Left lung (tissue), 10 donors: Measurements from ENCODE around the gene TNS2. TPM values are rescaled to one million over a fixed set of nuclear protein-coding genes. Genes with fewer than 3 reads are reported as not detected.
A peak's percentile ranks its signal among the peaks of the same experiment; 100 is the strongest.
"Not testable (repeated sequence)": the region's sequence is repeated elsewhere in the genome, so short reads cannot be mapped to it uniquely, and the experiment has no call there.

Experiments used
- ATAC-seq: fragments of 200-7000 bp; cut with Tn5 transposase; one replicate; pipeline ENCODE4 v1.9.1; 2020; ENCODE audit warnings: moderate library complexity
- DNase-seq, 4 donors: peaks; one replicate each; pipeline ENCODE4 v3.0.0-alpha.2; 2013 to 2020
- H3K27ac ChIP-seq, 2 donors: fragments of 200-600 bp; sonication (generic) in 1 of 2; one replicate each; pipeline versions ENCODE4 v1.5.0 to v1.8.0; 2020 to 2021
- H3K27me3 ChIP-seq, 2 donors: fragments of 200-600 bp; sonication (generic) in 1 of 2; one replicate each; pipeline versions ENCODE4 v1.5.0 to v1.8.0; 2020 to 2021
- H3K36me3 ChIP-seq, 2 donors: fragments of 200-600 bp; sonication (generic) in 1 of 2; one replicate each; pipeline versions ENCODE4 v1.5.0 to v1.8.0; 2020 to 2021
- H3K4me1 ChIP-seq, 2 donors: fragments of 200-600 bp; one replicate each; pipeline ENCODE4 v1.8.0; 2021
- H3K4me3 ChIP-seq, 2 donors: fragments of 200-600 bp; sonication (generic) in 1 of 2; one replicate each; pipeline versions ENCODE4 v1.5.0 to v1.8.0; 2020 to 2021; ENCODE audit warnings: mild to moderate bottlenecking in 1 of 2
- H3K9me3 ChIP-seq, 2 donors: fragments of 200-600 bp; sonication (generic) in 1 of 2; one replicate each; pipeline versions ENCODE4 v1.5.0 to v1.8.0; 2020 to 2021
- intact Hi-C, 2 donors: fragments of 100-400 bp; cut with DNase I; formaldehyde crosslinking; loops; one replicate each; pipeline versions ENCODE4 v1.11.2 to v1.14.2; 2022
- polyA plus RNA-seq, 6 donors: library from polyadenylated mRNA; unstranded; fragments of 120-200 nt; gene quantifications; one replicate each; pipeline ENCODE4 v1.2.1, GENCODE V29; 2013; ENCODE audit not compliant: insufficient read length in 6 of 6
- total RNA-seq, 2 donors: library from RNA; stranded (reverse); fragmentation: NEBNext Ultra II Directional; extraction: Animal tissue kit (Norgen Biotek cat#: 25700); gene quantifications; one replicate each; pipeline ENCODE4 v1.2.1, GENCODE V29; 2021
- TF ChIP-seq, protein P1 (sequence below), 2 donors: fragments of 200-600 bp; sonication (generic) in 1 of 2; IDR thresholded peaks; one replicate each; pipeline versions ENCODE4 v1.5.0 to v1.8.0; 2021; ENCODE audit warnings: antibody characterized with exemption in 2 of 2
- donor health status: DM: no; HTN: yes; CAD: no.
- donor health status: DM: no; HTN: no; CAD: no.

The TNS2 gene
- total and polyA plus RNA-seq, 8 donors, result 101 to 164 (median 117) TPM

DNA sequence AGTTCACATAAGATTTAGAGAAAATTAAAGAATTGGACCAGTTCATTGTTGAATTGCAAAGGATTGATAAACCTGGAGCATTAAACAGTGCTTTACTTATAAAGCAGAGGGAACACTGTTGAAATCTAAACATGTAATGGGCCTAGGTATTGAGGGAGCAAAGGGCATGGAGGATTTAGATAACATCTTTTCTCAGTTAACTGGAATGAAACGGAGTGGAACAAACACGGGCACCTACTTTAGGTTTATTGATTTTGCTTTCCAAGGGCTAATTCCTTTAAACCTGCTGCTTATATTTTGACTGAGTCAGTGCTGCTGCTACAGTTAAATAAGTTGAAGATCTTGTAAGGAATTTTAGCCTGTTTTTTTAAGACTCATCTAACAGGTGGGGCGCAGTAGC, 38.0 kb upstream of the TNS2 start:
- no peak overlapping the region for H3K4me3 ChIP-seq
- peaks cover 0 to 49% of the 10 kb centered on the region in 2 donors for H3K36me3 ChIP-seq
- H3K27ac ChIP-seq, result no peak overlapping the region
- no peaks in the 10 kb centered on the region for H3K9me3 ChIP-seq
- no peak for DNase-seq
- H3K4me1 ChIP-seq, result peaks cover 16 to 54% of the 10 kb centered on the region in 2 donors
- ATAC-seq, result no peak
- no peaks in the 10 kb centered on the region for H3K27me3 ChIP-seq
- intact Hi-C loops, result no loop called here
- TF ChIP-seq, protein P1, sequence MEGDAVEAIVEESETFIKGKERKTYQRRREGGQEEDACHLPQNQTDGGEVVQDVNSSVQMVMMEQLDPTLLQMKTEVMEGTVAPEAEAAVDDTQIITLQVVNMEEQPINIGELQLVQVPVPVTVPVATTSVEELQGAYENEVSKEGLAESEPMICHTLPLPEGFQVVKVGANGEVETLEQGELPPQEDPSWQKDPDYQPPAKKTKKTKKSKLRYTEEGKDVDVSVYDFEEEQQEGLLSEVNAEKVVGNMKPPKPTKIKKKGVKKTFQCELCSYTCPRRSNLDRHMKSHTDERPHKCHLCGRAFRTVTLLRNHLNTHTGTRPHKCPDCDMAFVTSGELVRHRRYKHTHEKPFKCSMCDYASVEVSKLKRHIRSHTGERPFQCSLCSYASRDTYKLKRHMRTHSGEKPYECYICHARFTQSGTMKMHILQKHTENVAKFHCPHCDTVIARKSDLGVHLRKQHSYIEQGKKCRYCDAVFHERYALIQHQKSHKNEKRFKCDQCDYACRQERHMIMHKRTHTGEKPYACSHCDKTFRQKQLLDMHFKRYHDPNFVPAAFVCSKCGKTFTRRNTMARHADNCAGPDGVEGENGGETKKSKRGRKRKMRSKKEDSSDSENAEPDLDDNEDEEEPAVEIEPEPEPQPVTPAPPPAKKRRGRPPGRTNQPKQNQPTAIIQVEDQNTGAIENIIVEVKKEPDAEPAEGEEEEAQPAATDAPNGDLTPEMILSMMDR (IDR thresholded peaks at IDR 0.05), result no peak

DNA sequence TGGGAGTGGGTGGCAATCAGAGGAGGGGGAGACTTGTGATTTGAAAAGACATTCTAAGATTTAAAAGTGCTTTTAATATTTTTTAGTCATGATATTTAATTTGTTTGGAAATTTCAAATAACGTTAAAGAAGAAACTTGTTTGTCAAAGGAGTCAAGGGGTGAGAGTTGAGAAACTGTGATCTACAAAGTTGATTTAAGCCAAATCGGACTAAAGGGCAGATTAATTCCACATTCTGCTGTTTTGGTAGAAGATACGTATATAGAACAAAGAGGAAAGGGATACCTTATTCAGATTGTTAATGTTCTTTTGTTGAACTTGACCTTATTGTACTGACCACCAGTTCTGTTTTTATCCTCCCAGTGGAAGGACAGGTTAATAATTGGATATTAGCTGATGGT, 36.9 kb upstream of the TNS2 start:
- no peak overlapping the region for H3K27ac ChIP-seq
- TF ChIP-seq, protein P1 (IDR thresholded peaks at IDR 0.05), result no peak
- no peak for ATAC-seq
- intact Hi-C loops, result no loop called here
- no peaks in the 10 kb centered on the region for H3K9me3 ChIP-seq
- H3K27me3 ChIP-seq, result no peaks in the 10 kb centered on the region
- H3K4me1 ChIP-seq, result peaks cover 9 to 45% of the 10 kb centered on the region in 2 donors
- H3K36me3 ChIP-seq, result peaks cover 0 to 59% of the 10 kb centered on the region in 2 donors
- H3K4me3 ChIP-seq, result no peak overlapping the region
- DNase-seq, result no peak

DNA sequence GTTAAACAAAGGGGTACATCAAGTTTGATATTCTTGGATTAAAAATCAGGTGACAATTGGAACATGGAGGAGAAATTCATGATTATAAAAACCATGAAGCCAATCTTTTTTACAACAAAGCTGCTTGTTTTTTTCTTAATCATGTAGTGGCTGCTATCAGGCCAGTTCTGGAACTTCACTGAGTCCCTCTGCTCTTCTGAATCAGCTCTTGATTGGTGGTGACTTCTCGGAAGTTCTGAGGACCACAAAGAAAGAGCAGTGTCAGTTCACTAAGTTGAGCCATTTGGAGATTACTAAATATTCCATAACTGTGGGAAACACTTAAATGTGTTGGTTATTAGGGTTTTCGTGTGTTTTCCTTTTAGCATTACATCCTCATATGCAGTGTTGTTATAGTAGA, 35.2 kb upstream of the TNS2 start:
- Histone ChIP-seq H3K36me3 (peaks cover 0 to 64% of the 10 kb centered on the region in 2 donors), H3K27me3 (no peaks in the 10 kb centered on the region)

GRCh38 chr12:53025250-53025649, 24.6 kb upstream of the TNS2 start:
- peaks cover 3 to 100% of the 10 kb centered on the region in 2 donors for H3K36me3 ChIP-seq
- TF ChIP-seq, protein P1 (IDR thresholded peaks at IDR 0.05), result no peak
- no peaks in the 10 kb centered on the region for H3K9me3 ChIP-seq
- DNase-seq, result no peak
- H3K27ac ChIP-seq, result no peak overlapping the region
- no peak overlapping the region for H3K4me3 ChIP-seq
- intact Hi-C loops, result no loop called here
- no peaks in the 10 kb centered on the region for H3K27me3 ChIP-seq
- no peak for ATAC-seq
- no peaks in the 10 kb centered on the region for H3K4me1 ChIP-seq

More for the DNA sequence above, 35.2 kb upstream of the TNS2 start:
- DNase-seq, result no peak
- no peak for ATAC-seq
- no peak overlapping the region for H3K4me3 ChIP-seq
- TF ChIP-seq, protein P1 (IDR thresholded peaks at IDR 0.05), result no peak
- intact Hi-C loops, result no loop called here
- no peak overlapping the region for H3K27ac ChIP-seq
- H3K9me3 ChIP-seq, result no peaks in the 10 kb centered on the region
- peaks cover 0 to 28% of the 10 kb centered on the region in 2 donors for H3K4me1 ChIP-seq

- ATAC-seq, H3K4me3 ChIP-seq, DNase-seq, intact Hi-C loops, H3K9me3 ChIP-seq, H3K27ac ChIP-seq, H3K27me3 ChIP-seq, H3K4me1 ChIP-seq: not testable (repeated sequence)
- peaks cover 0 to 100% of the 10 kb centered on the region in 2 donors for H3K36me3 ChIP-seq
Observed at GRCh38 chr12:53027014-53027413, 22.9 kb upstream of the TNS2 start.

DNA sequence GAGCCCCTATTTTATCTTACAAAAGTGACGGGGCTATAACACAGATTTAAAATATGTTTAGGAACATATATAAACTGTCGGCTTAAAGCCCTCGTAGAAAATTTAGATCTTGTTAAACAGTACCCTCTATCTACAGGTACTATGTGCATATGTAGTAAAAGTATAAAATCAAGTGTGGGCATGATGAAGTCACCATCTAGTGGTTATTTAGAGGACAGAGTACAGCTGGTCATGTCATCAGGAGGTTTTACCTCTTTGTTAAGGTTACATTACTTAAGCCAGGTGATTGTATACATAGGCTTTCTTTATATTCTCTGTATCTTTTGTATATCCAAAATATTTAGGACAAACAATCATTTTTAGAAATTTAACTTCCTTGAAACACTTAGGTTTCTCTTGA, 18.2 kb upstream of the TNS2 start:
- Histone ChIP-seq H3K27me3 (no peaks in the 10 kb centered on the region), H3K36me3 (peaks cover 0 to 100% of the 10 kb centered on the region in 2 donors), H3K4me3 (no peak overlapping the region), H3K4me1 (peaks cover 0 to 12% of the 10 kb centered on the region in 2 donors), H3K9me3 (no peaks in the 10 kb centered on the region), H3K27ac (no peak overlapping the region)
- TF ChIP-seq, protein P1 (IDR thresholded peaks at IDR 0.05), result no peak
- intact Hi-C loops, result no loop called here
- peak; percentile 34 for ATAC-seq
- no peak for DNase-seq

GRCh38 chr12:53033832-53034231, 16.0 kb upstream of the TNS2 start:
- Histone ChIP-seq H3K4me1 (peaks cover 0 to 26% of the 10 kb centered on the region in 2 donors), H3K27ac (peak overlapping the region in 1 of 2 donors; percentile 38), H3K36me3 (peaks cover 0 to 100% of the 10 kb centered on the region in 2 donors)
- H3K4me3 ChIP-seq, intact Hi-C loops, ATAC-seq, H3K9me3 ChIP-seq, DNase-seq, H3K27me3 ChIP-seq: not testable (repeated sequence)
